Caco-2 (cell line): ENCODE data around the gene EMC9. TPM values are rescaled to one million over a fixed set of nuclear protein-coding genes. Genes with fewer than 3 reads are reported as not detected.

Source experiments
- BruUV-seq: library from RNA; stranded (reverse); fragments of 400-500 nt; replicated peaks from 2 replicates; lab custom pipeline; 2021; lab: Mats Ljungman, UMichigan
- CTCF ChIA-PET: fragments of 300-600 bp; sonication (Branson Sonifier 250); formaldehyde crosslinking; loops from one replicate; lab custom pipeline; 2022; ENCODE audit warnings: antibody characterized with exemption; lab: Charles Lee
- POLR2A ChIA-PET: fragments of 300-600 bp; sonication (Branson Sonifier 250); formaldehyde crosslinking; loops from one replicate; lab custom pipeline; 2022; ENCODE audit warnings: antibody characterized with exemption; lab: Charles Lee
- DNase-seq, 2 experiments: peaks; one replicate each; pipeline versions ENCODE4 v3.0.0 to v3.0.0-alpha.2; 2020 to 2022
- H3K27me3 ChIP-seq: replicated peaks from 2 replicates; pipeline ENCODE4 v1.6.0; 2011; ENCODE audit warnings: low read length; ENCODE audit not compliant: control insufficient read depth, insufficient read depth
- H3K36me3 ChIP-seq: 2 replicates; pipeline ENCODE4 v1.5.1; 2011; ENCODE audit warnings: low read length; ENCODE audit not compliant: control insufficient read depth, insufficient read depth
- H3K4me1 ChIP-seq: fragments of 250-450 bp; sonication (Bioruptor Pico); 2 replicates; pipeline ENCODE4 v1.5.1; 2020; ENCODE audit warnings: mild to moderate bottlenecking
- H3K4me3 ChIP-seq: 2 replicates; pipeline ENCODE4 v1.5.1; 2011; ENCODE audit warnings: low read depth, mild to moderate bottlenecking, control low read depth, low read length
- H3K9me3 ChIP-seq: fragments of 250-450 bp; sonication (Bioruptor Pico); 2 replicates; pipeline ENCODE4 v1.5.1; 2020; ENCODE audit warnings: mild to moderate bottlenecking, moderate library complexity
- H3K27ac Mint-ChIP-seq: one replicate; pipeline ENCODE4 v1.8.0; 2022; ENCODE audit warnings: mixed read lengths; ENCODE audit not compliant: unreplicated experiment
- H3K27me3 Mint-ChIP-seq: one replicate; pipeline ENCODE4 v1.8.0; 2022; ENCODE audit warnings: mixed read lengths; ENCODE audit not compliant: insufficient read depth, unreplicated experiment
- H3K36me3 Mint-ChIP-seq: one replicate; pipeline ENCODE4 v1.8.0; 2022; ENCODE audit warnings: mild to moderate bottlenecking, mixed read lengths; ENCODE audit not compliant: insufficient read depth, unreplicated experiment
- H3K4me1 Mint-ChIP-seq: one replicate; pipeline ENCODE4 v1.8.0; 2022; ENCODE audit warnings: low read depth, mixed read lengths; ENCODE audit not compliant: unreplicated experiment
- H3K4me3 Mint-ChIP-seq: one replicate; pipeline ENCODE4 v1.8.0; 2022; ENCODE audit warnings: mild to moderate bottlenecking, moderate library complexity, mixed read lengths; ENCODE audit not compliant: unreplicated experiment
- H3K9me3 Mint-ChIP-seq: one replicate; pipeline ENCODE4 v1.8.0; 2022; ENCODE audit warnings: mixed read lengths; ENCODE audit not compliant: unreplicated experiment
- CTCF ChIP-seq, 2 experiments: fragments of 200-600 bp in 1 of 2; IDR thresholded peaks; 1 replicate in 1 of 2; 2 replicates in 1 of 2; pipeline versions ENCODE4 v1.5.1 to v1.8.0; 2011 to 2022; ENCODE audit warnings: antibody characterized with exemption in 1 of 2, control low read depth in 1 of 2, inconsistent platforms in 1 of 2, low read depth in 1 of 2, low read length in 1 of 2, mild to moderate bottlenecking in 1 of 2, moderate library complexity in 1 of 2; ENCODE audit not compliant: insufficient read depth in 1 of 2, severe bottlenecking in 1 of 2, unreplicated experiment in 1 of 2
- intact Hi-C: fragments of 100-400 bp; cut with micrococcal nuclease; formaldehyde crosslinking; loops from one replicate; pipeline ENCODE4 v1.10.0; 2022; ENCODE audit not compliant: unreplicated experiment
- total RNA-seq: library from RNA; stranded (reverse); gene quantifications from 2 replicates; pipeline ENCODE4 v1.2.3, GENCODE V29; 2022

EMC9 gene
- total RNA-seq, 1 experiment from 2014 or later, result 31.1 TPM

- no peak overlapping the region for H3K4me3 ChIP-seq
- H3K4me1 ChIP-seq, result peaks cover 12% of the 10 kb centered on the region
- ChIA-PET CTCF (interaction anchor here (0.7 to 2.3 kb wide), 7 partner anchors 13 to 148 kb away, joined by 3 to 47 read pairs (median 8); partner anchors contain the start of genes CIDEB, PSME1, PSME2 and RNF31), POLR2A (interaction anchor here (1.8 to 2.5 kb wide), 2 partner anchors 13 to 24 kb away, joined by 7 to 15 read pairs; partner anchors contain the start of genes PSME1, PSME2 and RNF31)
- no TSS peak for BruUV-seq
- H3K27me3 Mint-ChIP-seq, result no peaks in the 10 kb centered on the region
- no peaks in the 10 kb centered on the region for H3K27me3 ChIP-seq
- intact Hi-C loops, result no loop called here
- H3K4me3 Mint-ChIP-seq, result no peak overlapping the region
- H3K4me1 Mint-ChIP-seq, result peaks cover 6% of the 10 kb centered on the region
- TF ChIP-seq CTCF (IDR thresholded peaks at IDR 0.05; ENCODE audit: insufficient read depth in 1 of 2, low read depth in 1 of 2, low read length in 1 of 2, severe bottlenecking in 1 of 2, unreplicated experiment in 1 of 2), result no peak
- no peaks in the 10 kb centered on the region for H3K9me3 ChIP-seq
- H3K9me3 Mint-ChIP-seq, result no peaks in the 10 kb centered on the region
- H3K36me3 Mint-ChIP-seq, result peaks cover 50% of the 10 kb centered on the region
- DNase-seq, result no peak
- H3K36me3 ChIP-seq, result peaks cover 2% of the 10 kb centered on the region
- no peak overlapping the region for H3K27ac Mint-ChIP-seq
Measured at GRCh38 chr14:24159777-24160498, 18.5 kb upstream of the EMC9 start.

- Mint-ChIP-seq H3K9me3 (no peaks in the 10 kb centered on the region), H3K4me1 (peaks cover 6% of the 10 kb centered on the region), H3K36me3 (peaks cover 53% of the 10 kb centered on the region), H3K27me3 (no peaks in the 10 kb centered on the region), H3K4me3 (no peak overlapping the region), H3K27ac (no peak overlapping the region)
- H3K9me3 ChIP-seq, result no peaks in the 10 kb centered on the region
- peaks cover 12% of the 10 kb centered on the region for H3K4me1 ChIP-seq
- no peaks in the 10 kb centered on the region for H3K27me3 ChIP-seq
- no peak overlapping the region for H3K4me3 ChIP-seq
- peaks cover 2% of the 10 kb centered on the region; the same call in 1 of the 2 replicates for H3K36me3 ChIP-seq
- no peak for DNase-seq
- no peak for TF ChIP-seq CTCF (IDR thresholded peaks at IDR 0.05; ENCODE audit: insufficient read depth in 1 of 2, low read depth in 1 of 2, low read length in 1 of 2, severe bottlenecking in 1 of 2, unreplicated experiment in 1 of 2)
- BruUV-seq, result no TSS peak
- intact Hi-C loops, result no loop called here
- ChIA-PET POLR2A (interaction anchor here (0.8 kb wide), 1 partner anchor 43 kb away, joined by 4 read pairs; the partner anchor contains the start of genes DCAF11 and NRL), CTCF (no interaction called here)
Measured at GRCh38 chr14:24157331-24157730, 15.9 kb upstream of the EMC9 start.

DNA sequence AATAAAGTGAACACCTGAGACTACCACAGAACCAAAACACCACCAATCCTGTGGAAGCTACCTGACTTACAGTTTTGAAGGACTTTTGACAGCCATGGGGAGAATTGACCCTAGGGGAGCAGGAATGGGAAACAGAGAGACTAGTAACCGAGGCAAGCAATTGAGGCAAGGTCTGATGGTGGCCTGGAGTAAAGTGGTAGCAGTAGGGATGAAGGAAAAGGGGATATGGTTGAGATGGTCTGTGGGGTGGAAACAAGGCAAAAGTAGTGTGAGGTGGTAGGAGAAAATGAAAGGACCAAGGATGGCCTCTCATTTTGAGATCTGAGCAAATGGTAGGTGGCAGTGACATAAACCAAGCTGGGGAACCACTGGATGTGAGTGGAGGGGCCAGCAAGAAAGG lies 15.4 kb upstream of the EMC9 start:
- DNase-seq, result no peak
- Mint-ChIP-seq H3K27me3 (no peaks in the 10 kb centered on the region), H3K36me3 (peaks cover 58% of the 10 kb centered on the region), H3K4me1 (peaks cover 6% of the 10 kb centered on the region), H3K4me3 (no peak overlapping the region), H3K9me3 (no peaks in the 10 kb centered on the region), H3K27ac (no peak overlapping the region)
- intact Hi-C loops, result no loop called here
- Histone ChIP-seq H3K9me3 (no peaks in the 10 kb centered on the region), H3K4me3 (no peak overlapping the region), H3K27me3 (no peaks in the 10 kb centered on the region), H3K36me3 (peaks cover 2% of the 10 kb centered on the region; the same call in 1 of the 2 replicates), H3K4me1 (peaks cover 8% of the 10 kb centered on the region)
- BruUV-seq, result no TSS peak
- ChIA-PET POLR2A (no interaction called here), CTCF (no interaction called here)
- no peak for TF ChIP-seq CTCF (IDR thresholded peaks at IDR 0.05; ENCODE audit: insufficient read depth in 1 of 2, low read depth in 1 of 2, low read length in 1 of 2, severe bottlenecking in 1 of 2, unreplicated experiment in 1 of 2)
